Hepatocyte (in vitro differentiated cells): ENCODE results near the gene MEGF11. TPM values are rescaled to one million over a fixed set of nuclear protein-coding genes. Genes with fewer than 3 reads are reported as not detected.

Experiments
- DNase-seq: peaks from one replicate; pipeline ENCODE4 v3.0.0-alpha.2; 2016; ENCODE audit warnings: low spot score
- H2AFZ ChIP-seq: fragments of 200-600 bp; sonication (generic); 2 replicates; pipeline ENCODE4 v1.6.0; 2016; ENCODE audit warnings: antibody characterized with exemption, mild to moderate bottlenecking
- H3K27ac ChIP-seq: fragments of 200-600 bp; sonication (generic); 2 replicates; pipeline ENCODE4 v1.5.1; 2016; ENCODE audit warnings: mild to moderate bottlenecking
- H3K27me3 ChIP-seq: fragments of 200-600 bp; sonication (generic); 2 replicates; pipeline ENCODE4 v1.6.1; 2016
- H3K36me3 ChIP-seq: fragments of 200-600 bp; sonication (generic); replicated peaks from 2 replicates; pipeline ENCODE4 v1.5.1; 2016; ENCODE audit warnings: low read depth; ENCODE audit not compliant: insufficient read depth
- H3K4me1 ChIP-seq: fragments of 200-600 bp; sonication (generic); 2 replicates; pipeline ENCODE4 v1.5.1; 2016; ENCODE audit warnings: mild to moderate bottlenecking, moderate library complexity; ENCODE audit not compliant: insufficient read depth
- H3K4me2 ChIP-seq: fragments of 200-600 bp; sonication (generic); 2 replicates; pipeline ENCODE4 v1.6.0; 2016
- H3K4me3 ChIP-seq: fragments of 200-600 bp; sonication (generic); 2 replicates; pipeline ENCODE4 v1.5.1; 2016; ENCODE audit warnings: mild to moderate bottlenecking
- H3K79me2 ChIP-seq: fragments of 200-600 bp; sonication (generic); 2 replicates; pipeline ENCODE4 v1.6.0; 2017; ENCODE audit warnings: mild to moderate bottlenecking
- H3K9me2 ChIP-seq: fragments of 200-600 bp; sonication (generic); replicated peaks from 2 replicates; pipeline ENCODE4 v1.6.0; 2017; ENCODE audit warnings: mild to moderate bottlenecking; ENCODE audit not compliant: insufficient read depth
- H3K9me3 ChIP-seq: fragments of 200-600 bp; sonication (generic); 2 replicates; pipeline ENCODE4 v1.5.1; 2016; ENCODE audit warnings: low read depth, mild to moderate bottlenecking
- H4K20me1 ChIP-seq: fragments of 200-600 bp; sonication (generic); 2 replicates; pipeline ENCODE4 v1.6.0; 2016; ENCODE audit warnings: mild to moderate bottlenecking; ENCODE audit not compliant: insufficient read depth, poor library complexity, severe bottlenecking
- EZH2 ChIP-seq: fragments of 200-600 bp; sonication (generic); IDR thresholded peaks from 2 replicates; pipeline ENCODE4 v1.6.1; 2016; ENCODE audit warnings: antibody characterized with exemption, mild to moderate bottlenecking, borderline replicate concordance
- EZH2phosphoT487 ChIP-seq: fragments of 200-600 bp; sonication (generic); IDR thresholded peaks from one replicate; pipeline ENCODE4 v1.6.1; 2018; ENCODE audit warnings: antibody characterized with exemption, mild to moderate bottlenecking, low read depth, moderate library complexity; ENCODE audit not compliant: unreplicated experiment, severe bottlenecking
- WGBS: methylation state at CpG from one replicate; pipeline ENCODE4 v1.1.6; 2016; ENCODE audit warnings: low lambda C conversion rate; ENCODE audit errors: missing lambda C conversion rate; 5-methylcytosine and 5-hydroxymethylcytosine counted together
- polyA plus RNA-seq: library from polyadenylated mRNA; unstranded; fragments of >200 nt; fragmentation: Nextera tagmentation; extraction: Ambion mirVana; gene quantifications from 2 replicates; pipeline ENCODE4 v1.2.1, GENCODE V29; 2016
- total RNA-seq: library from RNA; depleted of rRNA; stranded (reverse); fragments of >200 nt; gene quantifications from 2 replicates; pipeline ENCODE4 v1.2.3, GENCODE V29; 2014
- TF ChIP-seq, protein P1 (sequence below): fragments of 200-600 bp; sonication (generic); IDR thresholded peaks from 2 replicates; pipeline ENCODE4 v1.5.1; 2016; ENCODE audit warnings: antibody characterized with exemption, mild to moderate bottlenecking; ENCODE audit not compliant: poor library complexity

The MEGF11 gene
- total and polyA plus RNA-seq, 2 experiments from 2014 or later = 0.07 to 0.25 TPM

DNA sequence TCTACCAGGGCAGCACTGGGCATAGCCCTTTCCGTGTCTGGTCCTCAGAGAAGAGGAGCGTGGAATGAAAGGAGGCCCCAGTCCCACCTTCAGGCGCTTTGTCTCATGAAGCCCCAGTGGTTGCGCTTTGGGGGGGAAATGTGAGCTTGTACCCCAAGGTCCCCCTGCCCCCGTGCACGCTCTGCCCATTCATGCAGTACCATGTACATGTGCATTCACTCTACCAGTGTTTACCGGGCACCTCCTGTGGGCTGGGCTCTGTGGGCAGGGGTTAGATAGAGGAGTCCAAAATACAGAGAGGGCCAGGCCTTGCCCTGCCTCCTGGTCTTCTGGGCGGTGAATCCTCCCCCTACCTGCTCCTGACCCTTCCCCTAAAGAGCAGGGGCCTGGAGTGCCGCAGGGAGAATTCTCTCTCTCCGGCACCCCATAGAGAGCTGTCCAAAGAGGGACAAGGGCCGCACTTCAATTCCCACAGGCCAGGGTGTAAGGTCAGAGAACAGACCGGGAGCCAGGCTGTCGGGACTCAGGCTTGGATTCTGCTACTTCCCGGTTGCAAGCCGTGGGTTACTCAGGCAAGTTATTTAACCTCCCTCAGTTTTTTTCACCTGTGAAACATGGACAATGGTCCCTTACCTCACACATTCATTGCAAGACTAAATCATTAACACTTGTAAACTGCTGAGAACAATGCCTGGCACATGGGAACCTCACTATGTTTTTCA, 153.4 kb downstream of the MEGF11 start:
- no peak overlapping the region for H3K4me3 ChIP-seq
- no peak overlapping the region for H3K4me2 ChIP-seq
- H3K27ac ChIP-seq = no peak overlapping the region
- no peaks in the 10 kb centered on the region for H3K9me3 ChIP-seq
- 74% methylated on average over 15 of the region's 15 CpGs for WGBS
- TF ChIP-seq EZH2 (no peak), EZH2phosphoT487 (no peak)
- TF ChIP-seq, protein P1, sequence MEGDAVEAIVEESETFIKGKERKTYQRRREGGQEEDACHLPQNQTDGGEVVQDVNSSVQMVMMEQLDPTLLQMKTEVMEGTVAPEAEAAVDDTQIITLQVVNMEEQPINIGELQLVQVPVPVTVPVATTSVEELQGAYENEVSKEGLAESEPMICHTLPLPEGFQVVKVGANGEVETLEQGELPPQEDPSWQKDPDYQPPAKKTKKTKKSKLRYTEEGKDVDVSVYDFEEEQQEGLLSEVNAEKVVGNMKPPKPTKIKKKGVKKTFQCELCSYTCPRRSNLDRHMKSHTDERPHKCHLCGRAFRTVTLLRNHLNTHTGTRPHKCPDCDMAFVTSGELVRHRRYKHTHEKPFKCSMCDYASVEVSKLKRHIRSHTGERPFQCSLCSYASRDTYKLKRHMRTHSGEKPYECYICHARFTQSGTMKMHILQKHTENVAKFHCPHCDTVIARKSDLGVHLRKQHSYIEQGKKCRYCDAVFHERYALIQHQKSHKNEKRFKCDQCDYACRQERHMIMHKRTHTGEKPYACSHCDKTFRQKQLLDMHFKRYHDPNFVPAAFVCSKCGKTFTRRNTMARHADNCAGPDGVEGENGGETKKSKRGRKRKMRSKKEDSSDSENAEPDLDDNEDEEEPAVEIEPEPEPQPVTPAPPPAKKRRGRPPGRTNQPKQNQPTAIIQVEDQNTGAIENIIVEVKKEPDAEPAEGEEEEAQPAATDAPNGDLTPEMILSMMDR = no peak
- H2AFZ ChIP-seq = no peak overlapping the region
- peaks cover 2% of the 10 kb centered on the region for H3K27me3 ChIP-seq
- DNase-seq = no peak
- no peaks in the 10 kb centered on the region for H3K9me2 ChIP-seq
- no peaks in the 10 kb centered on the region for H3K36me3 ChIP-seq
- H4K20me1 ChIP-seq = no peaks in the 10 kb centered on the region
- H3K4me1 ChIP-seq = no peaks in the 10 kb centered on the region
- no peaks in the 10 kb centered on the region for H3K79me2 ChIP-seq

DNA sequence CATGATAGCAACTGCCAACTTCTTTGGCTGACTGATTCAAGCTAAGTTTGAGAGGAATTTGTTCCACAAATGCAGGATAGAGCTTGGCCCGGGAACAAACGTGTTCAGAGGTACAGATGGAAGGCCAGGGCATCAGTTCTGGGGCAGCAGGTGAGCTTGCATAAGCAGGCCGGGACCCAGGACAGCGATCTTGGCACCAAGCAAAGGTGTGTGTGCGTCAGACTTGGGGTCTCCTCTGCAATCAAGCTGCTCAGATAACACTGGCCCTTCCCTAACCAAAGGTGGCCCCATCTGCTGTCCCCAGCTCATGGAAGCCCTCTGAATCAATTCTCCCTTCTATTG, 155.6 kb downstream of the MEGF11 start:
- H4K20me1 ChIP-seq = no peaks in the 10 kb centered on the region
- H3K36me3 ChIP-seq = no peaks in the 10 kb centered on the region
- 94% methylated on average over 5 of the region's 5 CpGs for WGBS
- no peak for DNase-seq
- no peaks in the 10 kb centered on the region for H3K9me3 ChIP-seq
- no peaks in the 10 kb centered on the region for H3K79me2 ChIP-seq
- H3K4me2 ChIP-seq = no peak overlapping the region
- H3K4me3 ChIP-seq = no peak overlapping the region
- H3K27me3 ChIP-seq = no peaks in the 10 kb centered on the region
- TF ChIP-seq, protein P1 = no peak
- TF ChIP-seq EZH2 = no peak
- no peak for TF ChIP-seq EZH2phosphoT487
- no peak overlapping the region for H2AFZ ChIP-seq
- H3K27ac ChIP-seq = no peak overlapping the region
- H3K9me2 ChIP-seq = no peaks in the 10 kb centered on the region
- H3K4me1 ChIP-seq = no peaks in the 10 kb centered on the region

DNA sequence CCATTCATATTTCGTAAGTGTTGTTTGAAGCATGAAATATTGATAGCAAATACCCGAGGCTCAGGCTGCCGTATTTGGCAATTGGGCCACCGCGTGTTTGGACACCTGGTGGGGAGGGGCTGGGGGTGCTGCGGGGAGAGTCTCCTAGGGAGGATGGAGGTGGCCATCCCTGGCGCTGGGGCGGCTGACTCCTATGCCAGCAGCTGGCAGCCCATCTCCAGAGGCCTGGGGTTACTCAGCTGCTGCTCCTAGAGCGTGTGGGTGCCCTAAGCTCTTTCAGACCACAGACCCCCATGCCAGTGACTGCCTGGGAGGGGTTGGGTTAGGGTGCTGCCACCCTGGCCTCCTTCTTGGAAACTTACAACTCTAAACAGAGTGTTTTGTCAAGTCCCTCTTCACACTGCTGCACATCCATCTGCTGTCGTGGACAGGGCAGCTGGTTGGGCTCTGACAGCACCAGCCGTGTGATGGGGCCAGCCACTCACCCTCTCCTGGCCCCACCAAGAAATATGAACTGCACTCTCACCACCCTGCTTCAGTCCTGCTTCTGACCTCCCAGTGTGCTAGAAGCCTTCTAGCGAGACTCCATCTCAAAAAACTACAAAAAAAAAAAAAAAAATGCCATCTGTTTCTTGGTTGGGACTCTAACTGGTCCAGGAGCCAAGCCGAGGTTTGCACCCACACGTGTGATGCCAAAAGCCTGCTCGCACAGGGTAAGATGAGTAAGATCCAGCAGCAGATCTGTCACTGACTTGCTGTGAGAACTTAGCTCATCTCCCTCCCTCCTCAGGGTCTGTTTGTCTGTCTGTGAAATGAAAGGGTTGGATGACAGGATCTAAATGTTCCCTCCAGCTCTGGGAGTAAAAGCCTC, 156.2 kb downstream of the MEGF11 start:
- Histone ChIP-seq H3K4me1 (no peaks in the 10 kb centered on the region), H3K9me2 (no peaks in the 10 kb centered on the region), H3K27ac (no peak overlapping the region), H4K20me1 (no peaks in the 10 kb centered on the region), H3K4me2 (no peak overlapping the region), H3K36me3 (no peaks in the 10 kb centered on the region), H3K27me3 (no peaks in the 10 kb centered on the region), H3K79me2 (no peaks in the 10 kb centered on the region), H2AFZ (no peak overlapping the region), H3K9me3 (no peaks in the 10 kb centered on the region), H3K4me3 (no peak overlapping the region)
- DNase-seq = no peak
- WGBS = 80% methylated on average over 15 of the region's 15 CpGs
- no peak for TF ChIP-seq EZH2phosphoT487
- TF ChIP-seq, protein P1 = no peak
- no peak for TF ChIP-seq EZH2
